ENCODE data around the gene ADAMTSL3. TPM values are rescaled to one million over a fixed set of nuclear protein-coding genes. Genes with fewer than 3 reads are reported as not detected.

Gene ADAMTSL3
- total RNA-seq, 1 donor from 2014 or later: 0.05 TPM

DNA sequence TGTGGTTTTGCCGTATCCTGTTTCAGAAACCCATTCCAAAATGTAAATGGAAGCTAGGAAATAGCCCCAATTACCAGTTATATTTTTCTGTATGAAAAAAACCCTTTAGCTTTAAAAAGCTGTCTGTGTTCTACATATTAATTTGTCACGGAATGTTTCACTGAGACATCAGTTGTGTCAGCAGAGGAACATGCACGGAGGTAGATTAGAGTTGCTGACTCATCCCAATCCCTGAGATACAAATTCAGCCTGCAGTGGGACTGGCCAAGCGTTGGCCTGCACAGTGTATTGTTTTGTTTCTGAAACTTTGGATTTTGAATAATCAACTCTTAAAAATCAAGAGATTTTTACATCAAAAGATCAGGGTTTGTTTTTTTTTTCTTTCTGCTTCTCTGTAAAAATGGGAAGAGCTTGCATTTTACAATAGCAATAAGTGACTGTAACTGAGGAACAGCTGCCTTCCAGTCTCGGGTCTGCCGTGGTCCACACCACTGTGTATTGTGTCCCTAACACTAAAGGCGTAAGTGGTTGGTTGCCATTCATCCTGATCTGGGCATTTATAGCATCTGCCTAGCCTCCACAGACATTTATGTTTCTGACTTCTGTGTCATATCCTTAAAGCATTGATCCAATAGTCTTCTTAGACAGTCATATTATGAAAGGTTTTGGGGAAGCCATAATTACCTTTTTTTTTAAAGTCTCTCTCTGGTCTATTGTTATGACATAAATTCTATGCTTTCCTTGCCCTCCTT is 218.1 kb downstream of the ADAMTSL3 start:
- peak; percentile 68 for DNase-seq (ENCODE audit: low read depth)

GRCh38 chr15:83873966-83874365 is 220.0 kb downstream of the ADAMTSL3 start:
- no peak for DNase-seq (ENCODE audit: low read depth)

GRCh38 chr15:83880529-83880928 is 226.6 kb downstream of the ADAMTSL3 start:
- DNase-seq (ENCODE audit: low read depth): no peak

DNA sequence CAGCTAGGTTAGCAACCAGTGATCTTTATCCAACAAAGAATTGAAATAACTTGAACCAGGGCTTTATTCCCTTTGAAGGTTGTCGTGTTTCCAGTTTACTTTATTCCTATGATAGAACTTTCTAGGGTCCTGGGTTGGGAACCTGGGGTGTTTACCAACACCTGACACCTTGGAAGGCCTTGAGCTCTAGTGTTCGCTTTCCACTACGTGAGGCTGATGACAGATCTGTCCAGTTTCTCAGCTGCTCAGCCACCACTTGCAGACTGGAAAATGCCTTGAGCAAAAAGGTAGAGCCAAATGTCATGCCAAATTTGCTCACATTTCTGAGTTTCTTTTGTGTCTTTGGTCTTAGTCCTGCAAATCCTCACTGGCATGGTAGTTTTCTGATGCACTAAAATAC is 227.2 kb downstream of the ADAMTSL3 start:
- no peak for DNase-seq (ENCODE audit: low read depth)

DNA sequence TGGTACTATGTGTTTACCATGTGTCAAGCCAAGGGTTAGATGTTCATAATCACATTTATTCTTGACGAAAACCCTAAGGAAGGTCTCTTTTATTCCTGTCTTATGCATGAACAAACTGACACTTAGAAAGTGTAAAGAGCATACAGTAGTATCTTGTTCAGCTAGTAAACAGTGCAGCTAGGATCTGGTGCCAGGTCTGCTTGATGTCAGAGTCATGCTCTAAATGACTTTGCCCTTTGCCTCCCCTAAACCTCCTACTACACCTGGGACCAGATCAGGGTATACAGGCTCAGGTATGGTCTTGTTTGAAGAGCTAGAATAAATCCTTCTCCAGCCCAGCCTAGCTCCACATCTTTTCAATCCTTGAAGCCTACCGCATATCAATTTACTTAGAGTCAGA is 232.4 kb downstream of the ADAMTSL3 start:
- no peak for DNase-seq (ENCODE audit: low read depth)

GRCh38 chr15:83887404-83887803 is 233.5 kb downstream of the ADAMTSL3 start:
- no peak for DNase-seq (ENCODE audit: low read depth)

- no peak for DNase-seq (ENCODE audit: low read depth)
Observed at GRCh38 chr15:83887961-83888360, 234.0 kb downstream of the ADAMTSL3 start.

- no peak for DNase-seq (ENCODE audit: low read depth)
Observed at GRCh38 chr15:83889995-83890394, 236.1 kb downstream of the ADAMTSL3 start.

GRCh38 chr15:83890587-83890986 is 236.7 kb downstream of the ADAMTSL3 start:
- no peak for DNase-seq (ENCODE audit: low read depth)

GRCh38 chr15:83892498-83892897 is 238.6 kb downstream of the ADAMTSL3 start:
- DNase-seq (ENCODE audit: low read depth): no peak

- no peak for DNase-seq (ENCODE audit: low read depth)
Observed at GRCh38 chr15:83893308-83893707, 239.4 kb downstream of the ADAMTSL3 start.

DNA sequence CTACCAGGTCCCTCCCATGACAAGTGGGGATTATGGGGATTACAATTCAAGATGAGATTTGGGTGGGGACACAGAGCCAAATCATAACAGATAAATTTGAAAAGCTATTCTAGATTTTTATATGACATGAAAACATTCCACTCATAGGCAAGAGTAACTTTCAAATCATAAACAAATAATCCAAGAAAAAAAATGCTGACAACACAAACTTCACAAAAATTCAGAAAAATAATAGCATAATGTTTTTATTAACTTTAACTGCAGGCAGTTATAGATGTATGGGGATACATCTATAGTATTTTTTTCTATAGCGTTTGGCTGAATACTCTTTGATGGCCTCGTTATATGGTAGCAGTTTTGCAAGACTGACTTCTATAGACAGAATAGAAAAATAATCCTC is 243.1 kb downstream of the ADAMTSL3 start:
- DNase-seq (ENCODE audit: low read depth): no peak

DNA sequence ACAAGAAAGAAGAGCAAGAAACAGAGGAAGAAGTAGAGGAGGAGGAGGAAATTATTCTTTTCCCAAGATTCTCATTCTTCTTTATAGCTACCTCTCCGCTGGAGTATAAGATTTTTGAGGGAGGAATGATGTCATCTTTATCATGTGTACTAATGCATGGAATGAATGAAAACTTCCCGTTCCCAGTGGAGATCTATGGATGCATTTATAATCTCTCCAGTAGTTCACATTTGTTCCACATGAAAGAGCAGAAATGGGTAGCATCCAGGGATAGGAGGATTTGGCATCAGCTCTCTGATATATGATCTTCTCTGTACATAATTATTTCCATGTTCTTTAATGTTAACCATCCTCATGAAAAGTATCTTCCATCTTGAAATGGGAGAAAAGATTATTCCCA is 244.4 kb downstream of the ADAMTSL3 start:
- no peak for DNase-seq (ENCODE audit: low read depth)

DNA sequence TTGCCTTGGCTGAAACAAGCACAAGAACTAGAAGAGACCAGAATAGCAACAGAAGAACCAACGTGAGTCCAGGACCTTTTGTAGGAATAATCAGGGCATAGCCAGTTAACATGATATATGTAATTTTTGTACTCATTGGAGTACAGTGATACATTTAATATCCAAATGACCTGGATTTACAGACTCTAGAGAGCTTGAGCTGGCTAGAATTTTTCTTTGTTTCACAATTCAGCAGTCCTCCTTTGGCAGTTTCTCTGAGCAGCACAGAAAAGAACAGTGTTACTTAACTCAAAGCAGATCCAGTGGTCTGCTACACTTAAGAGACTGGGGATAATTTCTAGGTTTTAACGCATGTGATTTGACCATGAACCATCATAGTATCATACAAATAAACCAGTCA is 245.7 kb downstream of the ADAMTSL3 start:
- no peak for DNase-seq (ENCODE audit: low read depth)

DNA sequence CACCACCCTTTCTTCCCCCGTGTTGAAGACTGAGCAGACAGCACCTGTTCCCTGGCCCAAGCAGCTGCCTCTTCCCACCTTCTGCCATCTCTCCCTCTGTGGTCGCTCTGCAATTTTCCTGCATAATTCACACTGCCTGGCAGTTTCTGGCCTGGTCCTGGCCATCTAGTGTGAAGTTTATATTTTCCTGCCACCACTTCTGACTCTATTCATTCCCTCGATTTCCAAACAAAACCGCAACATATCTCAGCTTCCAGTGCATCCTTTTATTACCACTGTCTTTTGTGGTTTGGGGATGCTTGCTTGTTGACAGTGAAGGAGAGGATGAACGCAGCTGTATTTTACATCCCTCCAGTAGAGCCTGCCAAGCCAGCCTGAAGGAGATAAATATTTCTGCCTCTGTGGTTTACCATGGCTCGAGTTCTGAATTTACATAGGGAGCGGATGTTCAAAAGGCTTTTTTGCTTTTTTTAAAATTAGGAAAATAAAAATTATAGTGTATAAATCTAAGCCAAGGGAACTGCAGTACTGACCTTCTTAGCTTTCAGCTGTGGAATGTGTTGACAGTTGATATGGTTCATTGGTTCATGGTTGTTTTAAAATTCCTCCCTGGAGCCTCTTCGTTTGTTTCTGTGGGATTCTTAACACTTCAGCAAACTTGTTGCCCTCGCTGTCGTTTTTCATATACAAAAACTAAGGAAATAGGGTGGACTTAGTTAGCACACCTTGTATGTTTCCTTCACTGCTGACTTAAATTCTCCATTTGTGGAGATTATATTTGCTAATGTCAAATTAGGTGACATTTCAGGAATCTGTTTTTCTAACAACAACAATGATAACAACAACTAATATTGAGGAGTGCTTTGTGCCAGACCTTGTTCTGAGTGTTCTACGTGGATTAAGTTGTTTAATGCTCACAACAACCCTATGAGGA is 250.5 kb downstream of the ADAMTSL3 start:
- DNase-seq (ENCODE audit: low read depth): peak; percentile 99

DNA sequence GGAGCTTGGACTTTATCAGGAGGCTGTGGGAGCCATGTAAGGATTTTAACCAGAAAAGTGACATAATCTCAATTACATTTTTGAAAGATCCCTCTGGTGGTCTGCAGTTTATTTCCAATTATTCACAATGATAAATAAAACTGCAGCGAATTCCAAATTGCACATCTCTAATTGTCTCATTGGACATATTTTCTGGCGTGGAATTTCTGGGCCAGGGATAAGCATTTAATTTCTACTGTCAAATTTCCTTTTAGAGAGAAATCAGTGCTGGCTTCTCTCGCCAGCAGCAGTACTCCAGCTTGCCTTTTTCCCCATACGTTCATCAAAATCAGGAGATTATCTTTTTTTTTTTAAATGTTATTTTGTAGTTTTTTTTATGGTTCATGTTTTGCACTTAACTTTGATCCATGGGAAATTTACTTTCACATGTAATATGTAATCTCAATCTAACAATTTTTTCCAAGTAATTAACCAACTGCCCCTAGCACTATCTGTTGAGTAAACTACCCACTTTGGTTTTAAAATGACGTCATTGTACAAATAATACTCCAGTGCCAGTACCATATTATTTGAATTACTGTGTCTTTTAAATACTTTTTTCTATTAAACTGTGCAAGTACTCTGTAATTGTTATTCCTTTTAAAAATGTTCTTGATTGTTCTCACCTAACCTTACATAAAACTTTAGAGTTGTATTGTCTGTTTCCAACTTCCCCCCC is 251.8 kb downstream of the ADAMTSL3 start:
- DNase-seq (ENCODE audit: low read depth): no peak

DNA sequence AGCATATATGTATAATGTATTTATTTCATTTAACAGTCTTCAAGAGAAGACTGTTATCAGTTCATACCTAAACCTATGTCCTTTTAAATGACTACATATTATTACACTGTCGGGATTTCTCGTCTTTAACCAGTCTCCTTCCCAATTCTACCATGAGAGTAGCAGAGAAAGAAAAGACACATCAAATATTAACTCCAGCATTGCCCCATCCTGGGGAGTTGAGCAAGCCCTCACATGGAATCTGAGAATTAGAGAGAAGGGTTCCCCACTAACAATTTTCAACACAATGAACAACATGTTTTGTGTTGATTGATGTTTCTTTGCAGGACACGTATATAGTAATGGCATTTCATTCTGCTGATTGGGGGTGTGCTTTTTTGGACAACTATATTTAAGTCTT is 257.4 kb downstream of the ADAMTSL3 start:
- no peak for DNase-seq (ENCODE audit: low read depth)

DNA sequence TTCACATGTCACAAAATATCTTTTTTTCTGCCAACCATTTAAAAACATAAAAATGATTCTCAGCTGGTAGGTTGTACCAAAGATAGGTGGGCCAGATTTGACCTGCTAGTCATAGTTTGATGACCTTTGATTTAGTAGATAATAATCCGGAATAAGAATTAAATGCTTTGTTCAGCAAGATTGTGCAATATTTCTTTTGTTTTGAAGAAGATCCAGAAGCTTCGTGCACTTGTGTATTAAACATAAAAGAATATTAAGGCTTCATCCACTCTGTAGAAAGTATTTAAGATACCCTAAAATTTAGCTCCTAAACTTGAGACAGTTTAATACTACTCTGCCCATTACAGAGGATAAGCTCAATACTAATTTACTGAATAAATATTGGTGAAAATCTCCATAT is 258.4 kb downstream of the ADAMTSL3 start:
- DNase-seq (ENCODE audit: low read depth): no peak

DNA sequence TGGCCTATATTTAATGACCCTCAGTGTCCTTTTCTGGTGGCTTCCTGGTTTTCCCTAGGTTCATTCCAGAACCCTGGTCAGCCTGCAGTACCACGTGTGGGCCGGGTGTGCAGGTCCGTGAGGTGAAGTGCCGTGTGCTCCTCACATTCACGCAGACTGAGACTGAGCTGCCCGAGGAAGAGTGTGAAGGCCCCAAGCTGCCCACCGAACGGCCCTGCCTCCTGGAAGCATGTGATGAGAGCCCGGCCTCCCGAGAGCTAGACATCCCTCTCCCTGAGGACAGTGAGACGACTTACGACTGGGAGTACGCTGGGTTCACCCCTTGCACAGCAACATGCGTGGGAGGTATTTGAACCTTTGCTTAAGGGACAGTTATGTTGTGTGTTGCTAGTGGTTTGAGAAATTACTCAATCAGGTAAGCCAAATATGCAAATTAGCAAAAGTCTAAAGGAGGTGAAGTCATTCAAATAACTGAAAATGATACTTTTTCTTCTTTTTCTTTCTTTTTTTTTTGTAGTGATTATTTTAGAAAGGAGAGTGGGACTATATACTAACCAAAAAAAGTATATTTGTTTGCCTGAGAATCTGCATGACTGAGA is 259.2 kb downstream of the ADAMTSL3 start:
- no peak for DNase-seq (ENCODE audit: low read depth)

GRCh38 chr15:83914906-83915305 is 261.0 kb downstream of the ADAMTSL3 start:
- peak; percentile 67 for DNase-seq (ENCODE audit: low read depth)

DNA sequence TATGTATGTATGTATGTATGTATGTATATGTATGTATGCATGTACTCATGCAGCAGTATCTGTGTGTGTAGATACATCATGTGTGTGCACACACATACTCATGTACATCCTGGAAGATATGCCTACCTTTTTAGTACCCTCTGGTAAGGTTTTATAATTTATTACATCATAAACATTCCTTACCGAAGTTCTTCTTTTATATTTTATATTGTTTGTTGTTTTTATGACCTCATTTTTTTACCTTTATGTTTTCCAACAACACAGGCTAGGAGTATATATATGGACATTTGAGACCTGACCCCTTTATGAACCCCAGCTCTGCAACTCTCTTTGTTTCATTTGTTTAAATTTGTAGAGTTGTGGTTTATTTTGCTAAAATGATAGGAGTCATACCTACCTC is 263.5 kb downstream of the ADAMTSL3 start:
- no peak for DNase-seq (ENCODE audit: low read depth)
